IPS DF 4.7 (cell line): ENCODE data around the gene KCTD4.

ENCODE experiments used
- DNase-seq: peaks from one replicate; pipeline ENCODE4 v3.0.0-alpha.2; 2013; ENCODE audit warnings: low spot score; ENCODE audit errors: extremely low read depth

Gene KCTD4

GRCh38 chr13:45178349-45179162 lies 22.3 kb downstream of the KCTD4 start:
- no peak for DNase-seq

DNA sequence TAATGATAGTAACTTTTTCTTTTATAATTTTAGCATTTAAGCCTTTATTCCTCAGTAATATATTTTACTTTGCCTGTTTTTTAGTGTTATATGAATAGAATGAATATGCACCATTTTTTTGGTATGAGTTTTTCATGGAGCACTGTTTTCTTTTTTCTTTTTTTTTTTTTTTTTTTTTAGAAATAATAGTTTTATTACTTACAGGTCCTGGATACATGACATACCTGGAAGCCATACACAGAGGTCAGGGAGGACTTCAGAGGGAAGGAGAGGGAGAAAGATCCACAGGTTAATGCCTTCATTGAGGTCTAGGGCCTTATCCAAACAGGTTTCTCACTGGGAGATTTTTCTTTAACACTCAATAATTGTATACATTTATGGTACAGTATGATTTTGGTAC lies 26.4 kb downstream of the KCTD4 start:
- no peak for DNase-seq

GRCh38 chr13:45168555-45168930 lies 32.3 kb downstream of the KCTD4 start:
- no peak for DNase-seq

DNA sequence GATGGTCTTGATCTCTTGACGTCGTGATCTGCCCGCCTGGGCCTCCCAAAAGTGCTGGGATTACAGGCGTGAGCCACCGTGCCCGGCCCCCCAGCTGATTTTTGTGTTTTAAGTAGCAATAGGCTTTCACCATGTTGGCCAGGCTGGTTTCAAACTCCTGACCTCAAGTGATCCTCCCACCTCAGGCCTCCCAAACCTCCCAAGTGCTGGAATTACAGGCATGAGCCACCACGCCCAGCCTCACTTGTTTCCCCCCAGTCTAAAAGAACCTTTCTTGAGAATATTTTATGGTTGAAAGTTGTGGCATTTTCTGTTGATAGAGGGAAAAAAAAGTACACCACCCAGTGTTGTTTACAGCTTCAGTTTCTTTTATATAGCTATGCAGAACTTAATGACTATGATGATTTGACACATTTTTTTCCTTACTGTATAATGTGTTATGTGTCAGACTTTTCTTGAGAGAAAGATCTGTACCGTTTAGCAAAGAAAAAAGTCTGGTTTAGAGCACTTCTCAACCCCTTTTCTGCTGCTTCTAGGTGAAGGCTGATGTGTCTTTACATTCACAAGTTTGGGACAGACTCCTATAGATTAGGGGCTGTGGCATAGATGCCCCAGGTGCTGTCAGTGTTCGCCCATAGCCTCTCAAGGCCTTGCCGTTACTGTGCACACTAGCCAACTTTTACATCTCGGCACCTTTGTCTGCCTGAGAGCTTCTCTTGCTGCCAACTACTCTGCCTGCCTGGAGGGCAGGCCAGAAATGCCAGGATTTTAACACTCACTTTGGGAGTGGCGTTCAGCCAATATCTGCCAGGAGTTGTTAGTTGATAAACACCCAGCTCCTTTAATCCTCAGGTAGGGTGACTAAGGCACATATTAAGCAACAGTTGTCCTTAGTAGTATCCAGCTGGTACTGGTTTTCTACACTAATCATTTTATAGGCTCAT lies 33.0 kb downstream of the KCTD4 start:
- DNase-seq = no peak

DNA sequence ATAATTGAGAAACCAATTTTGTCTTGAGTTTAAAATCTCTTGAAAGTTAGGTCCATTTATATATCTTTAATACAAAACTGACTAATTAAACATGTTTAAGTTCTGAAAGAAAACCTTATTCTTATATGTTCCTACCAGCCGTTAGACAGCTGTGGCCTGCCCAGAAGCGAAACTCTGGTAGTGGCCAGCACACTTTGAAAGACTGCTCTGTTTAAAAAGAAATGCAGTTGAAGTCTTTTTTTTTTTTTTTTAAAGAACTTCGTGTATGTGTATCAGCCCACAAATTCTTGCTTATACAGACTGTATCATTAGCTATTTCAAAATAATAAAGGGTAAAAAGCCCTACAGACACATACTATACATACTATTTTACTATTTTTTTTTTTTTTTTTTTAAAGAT lies 34.0 kb downstream of the KCTD4 start:
- no peak for DNase-seq

- DNase-seq = no peak
These were observed 38.0 kb downstream of the KCTD4 start for GRCh38 chr13:45162821-45163220.

GRCh38 chr13:45162194-45162593 lies 38.7 kb downstream of the KCTD4 start:
- no peak for DNase-seq

GRCh38 chr13:45156565-45157361 lies 44.1 kb downstream of the KCTD4 start:
- no peak for DNase-seq

DNA sequence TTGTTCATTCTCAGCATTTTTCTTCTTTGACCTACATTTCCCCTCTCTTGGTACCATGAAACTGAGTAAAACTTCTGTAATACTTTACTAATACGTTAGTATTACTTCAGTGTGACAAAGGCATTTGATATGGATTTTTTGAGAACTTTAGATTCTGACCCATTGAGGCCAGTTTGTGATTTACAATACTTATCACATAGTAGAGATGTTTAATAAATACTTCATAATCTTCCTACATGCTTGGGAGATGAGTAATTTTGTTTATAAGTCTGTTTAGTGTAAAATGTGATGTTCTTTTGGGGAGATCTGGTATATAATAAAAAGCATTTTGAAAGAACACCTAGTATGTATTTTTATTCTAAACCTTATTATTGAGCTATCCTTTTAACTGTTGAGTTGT lies 50.9 kb downstream of the KCTD4 start:
- no peak for DNase-seq

DNA sequence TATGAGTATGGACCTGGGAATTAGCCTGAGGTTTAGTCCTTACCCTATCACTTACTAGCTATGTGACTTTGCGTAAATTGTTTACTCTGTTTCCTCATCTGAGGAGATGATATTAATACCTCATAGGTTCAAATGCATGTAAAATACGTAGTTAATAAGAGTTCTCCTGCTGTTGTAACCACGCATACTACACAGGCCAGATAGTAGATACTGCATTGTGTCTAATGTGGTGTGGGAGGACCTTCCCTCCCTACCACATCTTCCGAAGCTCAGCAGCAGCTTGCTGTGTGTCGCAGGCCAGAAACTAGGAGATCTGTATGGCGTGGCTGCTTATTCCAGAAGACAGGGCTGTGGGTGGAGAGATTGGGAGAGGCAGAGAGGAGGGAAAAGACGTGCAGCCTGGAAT lies 57.5 kb downstream of the KCTD4 start:
- no peak for DNase-seq
